AG04450 (cell line): ENCODE measurements around the gene PDE1C. TPM values are rescaled to one million over a fixed set of nuclear protein-coding genes. Genes with fewer than 3 reads are reported as not detected.

ENCODE experiments used
- CTCF ChIA-PET: fragments of 300-600, 350-600 bp; formaldehyde crosslinking; extraction: SDS; loops from one replicate; lab custom pipeline; 2022; ENCODE audit warnings: antibody characterized with exemption, inconsistent platforms; lab: Charles Lee
- POLR2A ChIA-PET: fragments of 350-600 bp; formaldehyde crosslinking; extraction: SDS; loops from one replicate; lab custom pipeline; 2021; ENCODE audit warnings: antibody characterized with exemption, inconsistent platforms; lab: Yijun Ruan, JAX
- DNase-seq: peaks from one replicate; pipeline ENCODE4 v3.0.0-alpha.2; 2011; ENCODE audit warnings: low read depth, low spot score
- H3K27ac ChIP-seq: one replicate; pipeline ENCODE4 v1.5.1; 2012; ENCODE audit warnings: low read depth, low read length, control low read depth
- H3K27me3 ChIP-seq: one replicate; pipeline ENCODE4 v1.6.0; 2012; ENCODE audit warnings: low read length; ENCODE audit not compliant: control insufficient read depth, insufficient read depth
- H3K4me3 ChIP-seq: 2 replicates; pipeline ENCODE4 v1.5.1; 2011; ENCODE audit warnings: mild to moderate bottlenecking, low read depth, low read length, control low read depth
- H3K9me3 ChIP-seq: 2 replicates; pipeline ENCODE4 v1.5.1; 2012; ENCODE audit warnings: low read length; ENCODE audit not compliant: control insufficient read depth, insufficient read depth
- polyA plus RNA-seq: library from polyadenylated mRNA; depleted of rRNA; stranded (reverse); fragments of >200 nt; gene quantifications from 2 replicates; pipeline ENCODE4 v1.2.3, GENCODE V29; 2011
- TF ChIP-seq, protein P1 (sequence below): IDR thresholded peaks from 2 replicates; pipeline ENCODE4 v1.5.1; 2011; ENCODE audit warnings: low read depth, low read length, control low read depth, inconsistent platforms

PDE1C gene
- polyA plus RNA-seq, 1 experiment: 3.8 TPM

DNA sequence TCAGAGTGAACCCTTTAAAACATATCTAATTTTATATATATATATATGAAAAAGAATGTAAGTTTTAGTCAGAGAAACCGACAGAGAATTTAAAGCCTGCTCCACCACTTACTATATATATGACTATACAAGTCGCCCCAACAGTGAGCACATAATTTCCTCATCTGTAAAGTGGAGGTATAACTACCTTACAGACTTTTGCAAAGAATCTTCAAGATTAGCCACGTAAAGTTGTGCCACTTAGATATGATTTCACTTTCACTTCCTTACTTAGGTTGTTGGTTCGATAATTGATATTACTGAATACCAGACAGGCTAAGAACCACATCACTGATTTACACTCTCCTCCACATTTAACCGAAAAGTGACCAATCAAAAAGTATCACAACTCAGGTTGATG, 94.7 kb downstream of the PDE1C start:
- peaks cover 4% of the 10 kb centered on the region; the same call in 1 of the 2 replicates for H3K9me3 ChIP-seq
- ChIA-PET POLR2A (no interaction called here), CTCF (no interaction called here)
- H3K27ac ChIP-seq: no peak overlapping the region
- TF ChIP-seq, protein P1, sequence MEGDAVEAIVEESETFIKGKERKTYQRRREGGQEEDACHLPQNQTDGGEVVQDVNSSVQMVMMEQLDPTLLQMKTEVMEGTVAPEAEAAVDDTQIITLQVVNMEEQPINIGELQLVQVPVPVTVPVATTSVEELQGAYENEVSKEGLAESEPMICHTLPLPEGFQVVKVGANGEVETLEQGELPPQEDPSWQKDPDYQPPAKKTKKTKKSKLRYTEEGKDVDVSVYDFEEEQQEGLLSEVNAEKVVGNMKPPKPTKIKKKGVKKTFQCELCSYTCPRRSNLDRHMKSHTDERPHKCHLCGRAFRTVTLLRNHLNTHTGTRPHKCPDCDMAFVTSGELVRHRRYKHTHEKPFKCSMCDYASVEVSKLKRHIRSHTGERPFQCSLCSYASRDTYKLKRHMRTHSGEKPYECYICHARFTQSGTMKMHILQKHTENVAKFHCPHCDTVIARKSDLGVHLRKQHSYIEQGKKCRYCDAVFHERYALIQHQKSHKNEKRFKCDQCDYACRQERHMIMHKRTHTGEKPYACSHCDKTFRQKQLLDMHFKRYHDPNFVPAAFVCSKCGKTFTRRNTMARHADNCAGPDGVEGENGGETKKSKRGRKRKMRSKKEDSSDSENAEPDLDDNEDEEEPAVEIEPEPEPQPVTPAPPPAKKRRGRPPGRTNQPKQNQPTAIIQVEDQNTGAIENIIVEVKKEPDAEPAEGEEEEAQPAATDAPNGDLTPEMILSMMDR: no peak
- H3K27me3 ChIP-seq: no peaks in the 10 kb centered on the region
- no peak overlapping the region for H3K4me3 ChIP-seq
- no peak for DNase-seq

DNA sequence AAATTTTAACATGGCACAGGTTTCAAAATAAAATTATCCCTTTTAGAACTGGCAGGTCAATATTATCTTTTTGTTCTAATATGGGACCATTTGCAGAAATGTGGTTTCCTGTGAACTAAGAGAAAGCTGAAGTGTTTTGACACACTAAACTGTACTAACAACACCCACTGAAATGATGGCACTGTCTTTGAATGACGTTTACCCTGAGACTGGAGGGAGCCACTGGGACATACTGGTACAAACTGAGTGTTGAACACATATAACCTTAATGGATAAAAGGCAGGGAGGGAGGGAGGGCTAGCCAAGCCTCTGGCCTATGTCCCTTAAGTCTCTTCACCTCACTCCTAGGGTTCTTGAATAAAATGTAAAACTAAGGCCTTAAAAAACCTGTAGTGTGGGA, 95.9 kb downstream of the PDE1C start:
- TF ChIP-seq, protein P1: no peak
- POLR2A ChIA-PET: no interaction called here
- CTCF ChIA-PET: interaction anchor here (1.8 kb wide), 1 partner anchor 12 kb away, joined by 4 read pairs; no protein-coding TSS in a partner anchor
- peaks cover 4% of the 10 kb centered on the region; the same call in 1 of the 2 replicates for H3K9me3 ChIP-seq
- no peak overlapping the region for H3K4me3 ChIP-seq
- no peak for DNase-seq
- H3K27me3 ChIP-seq: no peaks in the 10 kb centered on the region
- no peak overlapping the region for H3K27ac ChIP-seq

DNA sequence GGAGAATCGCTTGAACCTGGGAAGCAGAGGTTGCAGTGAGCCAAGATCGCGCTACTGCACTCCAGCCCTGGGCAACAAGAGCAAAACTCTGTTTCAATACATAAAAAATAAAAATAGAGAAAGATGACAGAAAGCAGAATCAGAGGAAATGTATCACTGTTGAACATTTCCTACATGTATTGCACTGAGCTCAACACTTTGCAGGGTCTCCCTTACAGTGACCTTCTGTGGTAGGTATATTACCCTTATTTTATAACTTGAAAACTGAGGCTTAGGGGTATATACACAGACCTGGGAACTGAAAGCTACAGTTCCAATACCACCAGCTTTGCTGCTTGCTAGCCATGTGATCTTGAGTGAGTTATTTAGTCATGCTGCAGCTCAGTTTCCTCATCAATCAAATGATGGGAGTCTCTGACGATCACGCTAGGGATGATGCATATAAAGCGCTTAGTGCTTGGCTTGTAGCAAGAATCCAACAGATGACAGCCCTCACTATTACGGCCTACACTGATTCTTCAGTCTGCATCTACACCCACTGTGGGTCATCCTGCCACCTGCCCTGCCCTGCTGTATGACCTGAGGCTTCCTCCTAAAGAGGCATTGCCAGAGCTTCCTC, 99.0 kb downstream of the PDE1C start:
- no peak for DNase-seq
- Histone ChIP-seq H3K9me3 (no peaks in the 10 kb centered on the region), H3K27me3 (no peaks in the 10 kb centered on the region), H3K27ac (no peak overlapping the region), H3K4me3 (no peak overlapping the region)
- CTCF ChIA-PET: no interaction called here
- TF ChIP-seq, protein P1: no peak
- POLR2A ChIA-PET: no interaction called here

- Histone ChIP-seq H3K9me3 (no peaks in the 10 kb centered on the region), H3K4me3 (no peak overlapping the region), H3K27ac (no peak overlapping the region), H3K27me3 (no peaks in the 10 kb centered on the region)
- ChIA-PET POLR2A (no interaction called here), CTCF (no interaction called here)
- TF ChIP-seq, protein P1: no peak
- DNase-seq: no peak
Observed at GRCh38 chr7:31970501-31970900, 99.7 kb downstream of the PDE1C start.

DNA sequence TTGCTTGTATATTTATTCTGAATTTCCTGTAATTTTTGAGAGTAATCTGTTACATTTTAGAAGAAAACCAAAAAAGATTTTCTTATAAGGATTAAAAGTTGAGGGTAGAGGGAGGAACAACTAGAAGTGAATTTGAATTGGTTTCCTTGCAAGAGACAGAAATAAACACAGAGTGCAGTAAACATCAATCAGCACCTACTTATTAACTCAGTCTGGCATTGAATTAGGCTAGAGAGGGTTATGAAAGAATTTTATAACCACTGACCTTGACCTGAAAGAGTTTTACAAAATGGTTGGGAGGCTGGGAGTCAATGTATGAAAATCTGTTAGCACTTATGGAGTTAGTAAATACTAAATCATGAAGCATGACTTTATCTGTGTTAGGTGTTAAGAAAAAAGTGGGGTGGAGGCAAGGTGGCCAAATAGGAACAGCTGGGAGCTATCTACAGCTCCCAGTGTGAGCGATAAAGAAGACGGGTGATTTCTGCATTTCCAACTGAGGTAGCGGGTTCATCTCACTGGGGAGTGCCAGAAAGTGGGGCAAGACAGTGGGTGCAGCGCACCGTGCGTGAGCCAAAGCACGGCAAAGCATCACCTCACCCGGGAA, 106.5 kb downstream of the PDE1C start:
- no peak for DNase-seq
- Histone ChIP-seq H3K4me3 (no peak overlapping the region), H3K9me3 (peaks cover 9% of the 10 kb centered on the region), H3K27ac (no peak overlapping the region), H3K27me3 (no peaks in the 10 kb centered on the region)
- POLR2A ChIA-PET: no interaction called here
- TF ChIP-seq, protein P1: no peak
- CTCF ChIA-PET: no interaction called here
